OCI-M2 (cell line): Measurements from ENCODE around the gene MIAT.

Experiments used
- DNase-seq: peaks from one replicate; lab custom pipeline; 2025; ENCODE audit not compliant: unreplicated experiment; lab: John Stamatoyannopoulos, UW

MIAT gene

DNA sequence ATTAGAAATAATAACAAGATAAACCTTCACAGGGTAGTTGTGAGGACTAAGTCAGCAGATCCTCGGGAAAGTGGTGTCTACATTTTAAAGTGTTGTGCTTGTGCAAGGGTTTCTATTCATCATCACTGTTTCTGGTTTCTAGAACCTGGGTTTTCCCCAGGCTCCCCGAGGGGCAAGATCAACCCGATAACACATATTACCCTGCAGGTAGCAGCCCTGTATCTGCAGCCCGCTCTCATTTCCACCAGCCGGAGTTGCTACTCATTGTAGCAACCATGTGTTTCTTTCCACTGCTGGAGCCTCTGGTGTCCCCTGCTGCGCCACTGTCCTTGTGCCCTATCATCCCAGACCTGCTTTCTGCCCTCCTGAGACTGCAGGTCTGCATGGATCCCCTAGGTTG lies 67.0 kb downstream of the MIAT start:
- DNase-seq, result no peak

DNA sequence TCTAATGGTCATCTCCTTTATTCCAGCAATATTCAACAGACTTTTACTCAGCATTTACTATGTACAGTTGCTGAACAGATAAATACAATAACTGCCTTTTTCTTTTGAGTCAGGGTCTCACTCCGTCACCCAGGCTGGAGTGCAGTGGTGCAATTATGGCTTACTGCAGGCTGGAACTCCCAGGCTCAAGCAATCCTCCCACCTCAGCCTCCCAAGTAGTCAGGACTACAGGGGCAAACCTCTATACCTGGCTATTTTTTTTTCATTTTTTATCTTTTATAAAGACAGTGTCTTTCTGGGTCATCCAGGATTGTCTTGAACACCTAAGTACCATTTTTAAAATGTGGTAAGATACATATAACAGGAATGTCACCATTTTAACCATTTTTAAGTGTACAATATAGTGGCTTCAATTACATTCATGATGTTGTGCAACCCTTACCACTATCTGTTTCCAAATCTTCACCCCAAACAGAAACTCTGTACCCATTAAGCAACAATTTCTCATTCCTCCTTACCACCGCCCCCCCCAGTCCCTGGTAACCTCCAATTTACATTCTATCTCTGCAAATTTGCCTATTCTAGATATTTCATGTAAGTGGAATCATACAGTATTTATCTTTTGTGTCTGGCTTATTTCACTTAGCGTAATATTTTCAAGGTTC lies 67.8 kb downstream of the MIAT start:
- DNase-seq, result no peak
